ENCODE results near the gene WHRN. TPM values are rescaled to one million over a fixed set of nuclear protein-coding genes. Genes with fewer than 3 reads are reported as not detected.

Gene WHRN
- total RNA-seq, 1 experiment from 2014 or later, result 19.8 TPM

GRCh38 chr9:114464281-114465051 is 40.8 kb downstream of the WHRN start:
- Histone ChIP-seq H4K20me1 (ENCODE audit: insufficient read depth) (no peaks in the 10 kb centered on the region), H3K27me3 (ENCODE audit: insufficient read depth, low read depth) (no peaks in the 10 kb centered on the region), H3K4me2 (no peak overlapping the region), H3K36me3 (ENCODE audit: low read depth) (no peaks in the 10 kb centered on the region), H3K79me2 (ENCODE audit: low read depth) (no peaks in the 10 kb centered on the region), H3K4me3 (no peak overlapping the region), H3K4me1 (replicated peaks; ENCODE audit: insufficient read depth) (no peaks in the 10 kb centered on the region), H3K27ac (no peak overlapping the region), H3K9me3 (ENCODE audit: insufficient read depth, low read depth) (no peaks in the 10 kb centered on the region), H2AFZ (no peak overlapping the region), H3F3A (ENCODE audit: insufficient read depth, low read depth) (no peaks in the 10 kb centered on the region), H3K9me2 (ENCODE audit: insufficient read depth) (no peaks in the 10 kb centered on the region)
- BruUV-seq (replicated peaks), result no TSS peak
- ChIA-PET POLR2A (ENCODE audit: unreplicated experiment) (no interaction called here), CTCF (no interaction called here)
- DNase-seq, result no peak
- intact Hi-C loops (cut with micrococcal nuclease; ENCODE audit: unreplicated experiment), result no loop called here
- no peak for TF ChIP-seq CTCF (conservative IDR thresholded peaks at IDR 0.05)
- TF ChIP-seq EZH2 (IDR thresholded peaks at IDR 0.05; ENCODE audit: low read depth), result no peak

- POLR2A ChIA-PET (ENCODE audit: unreplicated experiment), result no interaction called here
- Histone ChIP-seq H3K4me2 (no peak overlapping the region), H3K36me3 (ENCODE audit: low read depth) (no peaks in the 10 kb centered on the region), H3K79me2 (ENCODE audit: low read depth) (no peaks in the 10 kb centered on the region), H3K9me2 (ENCODE audit: insufficient read depth) (no peaks in the 10 kb centered on the region), H2AFZ (no peak overlapping the region), H3F3A (ENCODE audit: insufficient read depth, low read depth) (no peaks in the 10 kb centered on the region), H3K4me3 (no peak overlapping the region), H3K9me3 (ENCODE audit: insufficient read depth, low read depth) (no peaks in the 10 kb centered on the region), H3K27me3 (ENCODE audit: insufficient read depth, low read depth) (no peaks in the 10 kb centered on the region), H3K27ac (no peak overlapping the region), H4K20me1 (ENCODE audit: insufficient read depth) (no peaks in the 10 kb centered on the region), H3K4me1 (replicated peaks; ENCODE audit: insufficient read depth) (no peaks in the 10 kb centered on the region)
- BruUV-seq (replicated peaks), result no TSS peak
- DNase-seq, result no peak
- CTCF ChIA-PET, result no interaction called here
- no peak for TF ChIP-seq CTCF (conservative IDR thresholded peaks at IDR 0.05)
- no peak for TF ChIP-seq EZH2 (IDR thresholded peaks at IDR 0.05; ENCODE audit: low read depth)
- intact Hi-C loops (cut with micrococcal nuclease; ENCODE audit: unreplicated experiment), result no loop called here
Measured at GRCh38 chr9:114462791-114463190, 42.5 kb downstream of the WHRN start.

GRCh38 chr9:114461468-114461867 is 43.8 kb downstream of the WHRN start:
- H3K36me3 ChIP-seq (ENCODE audit: low read depth), result no peaks in the 10 kb centered on the region
- H3K4me2 ChIP-seq, result no peak overlapping the region
- intact Hi-C loops (cut with micrococcal nuclease; ENCODE audit: unreplicated experiment), result no loop called here
- H3F3A ChIP-seq (ENCODE audit: insufficient read depth, low read depth), result no peaks in the 10 kb centered on the region
- TF ChIP-seq CTCF (conservative IDR thresholded peaks at IDR 0.05) (no peak), EZH2 (IDR thresholded peaks at IDR 0.05; ENCODE audit: low read depth) (no peak)
- H3K4me3 ChIP-seq, result no peak overlapping the region
- BruUV-seq (replicated peaks), result no TSS peak
- H3K27ac ChIP-seq, result no peak overlapping the region
- no peaks in the 10 kb centered on the region for H3K79me2 ChIP-seq (ENCODE audit: low read depth)
- H3K4me1 ChIP-seq (replicated peaks; ENCODE audit: insufficient read depth), result no peaks in the 10 kb centered on the region
- H3K27me3 ChIP-seq (ENCODE audit: insufficient read depth, low read depth), result no peaks in the 10 kb centered on the region
- H2AFZ ChIP-seq, result no peak overlapping the region
- CTCF ChIA-PET, result no interaction called here
- H4K20me1 ChIP-seq (ENCODE audit: insufficient read depth), result no peaks in the 10 kb centered on the region
- no peaks in the 10 kb centered on the region for H3K9me2 ChIP-seq (ENCODE audit: insufficient read depth)
- DNase-seq, result no peak
- no peaks in the 10 kb centered on the region for H3K9me3 ChIP-seq (ENCODE audit: insufficient read depth, low read depth)
- POLR2A ChIA-PET (ENCODE audit: unreplicated experiment), result no interaction called here

Data from PC-9 (cell line).